Fibroblast of pulmonary artery (primary cell): ENCODE data around the gene ACAP3.

Experiments
- DNase-seq: peaks from one replicate; pipeline ENCODE4 v3.0.0-alpha.2; 2010; ENCODE audit warnings: low read depth
- H3K4me3 ChIP-seq: replicated peaks from 2 replicates; pipeline ENCODE4 v1.5.1; 2011; ENCODE audit warnings: low read depth, mild to moderate bottlenecking, control low read depth, low read length, moderate library complexity
- TF ChIP-seq, protein P1 (sequence below): IDR thresholded peaks from 2 replicates; pipeline ENCODE4 v1.5.1; 2011; ENCODE audit warnings: mild to moderate bottlenecking, control low read depth, low read length, inconsistent platforms; ENCODE audit errors: missing control alignments

The ACAP3 gene

DNA sequence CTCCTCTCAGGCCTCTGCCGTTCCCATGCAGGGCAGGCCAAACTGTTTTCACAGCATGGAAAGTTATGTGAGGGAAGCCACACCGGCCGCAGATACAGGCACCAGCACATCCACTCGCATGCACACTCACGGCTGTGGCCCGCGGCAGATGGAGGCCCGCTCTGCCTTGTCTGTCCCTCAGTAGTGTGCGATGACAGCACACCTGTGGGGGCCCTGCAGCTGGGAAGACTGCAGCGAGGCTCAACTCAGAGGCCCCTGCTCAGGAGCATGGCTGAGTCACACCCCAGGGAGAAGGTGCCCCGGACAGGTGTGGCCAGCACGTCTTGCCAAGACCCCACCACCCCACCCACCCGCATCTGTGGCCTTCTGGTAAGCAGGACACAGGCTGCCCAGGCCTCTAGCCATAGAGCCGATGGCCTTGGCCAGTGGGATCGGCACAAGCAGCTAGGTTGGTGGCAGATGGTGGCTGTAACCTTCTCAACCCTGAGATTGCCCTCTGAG lies 32.7 kb downstream of the ACAP3 start:
- no peak for DNase-seq
- TF ChIP-seq, protein P1, sequence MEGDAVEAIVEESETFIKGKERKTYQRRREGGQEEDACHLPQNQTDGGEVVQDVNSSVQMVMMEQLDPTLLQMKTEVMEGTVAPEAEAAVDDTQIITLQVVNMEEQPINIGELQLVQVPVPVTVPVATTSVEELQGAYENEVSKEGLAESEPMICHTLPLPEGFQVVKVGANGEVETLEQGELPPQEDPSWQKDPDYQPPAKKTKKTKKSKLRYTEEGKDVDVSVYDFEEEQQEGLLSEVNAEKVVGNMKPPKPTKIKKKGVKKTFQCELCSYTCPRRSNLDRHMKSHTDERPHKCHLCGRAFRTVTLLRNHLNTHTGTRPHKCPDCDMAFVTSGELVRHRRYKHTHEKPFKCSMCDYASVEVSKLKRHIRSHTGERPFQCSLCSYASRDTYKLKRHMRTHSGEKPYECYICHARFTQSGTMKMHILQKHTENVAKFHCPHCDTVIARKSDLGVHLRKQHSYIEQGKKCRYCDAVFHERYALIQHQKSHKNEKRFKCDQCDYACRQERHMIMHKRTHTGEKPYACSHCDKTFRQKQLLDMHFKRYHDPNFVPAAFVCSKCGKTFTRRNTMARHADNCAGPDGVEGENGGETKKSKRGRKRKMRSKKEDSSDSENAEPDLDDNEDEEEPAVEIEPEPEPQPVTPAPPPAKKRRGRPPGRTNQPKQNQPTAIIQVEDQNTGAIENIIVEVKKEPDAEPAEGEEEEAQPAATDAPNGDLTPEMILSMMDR, result no peak
- no peak overlapping the region for H3K4me3 ChIP-seq

DNA sequence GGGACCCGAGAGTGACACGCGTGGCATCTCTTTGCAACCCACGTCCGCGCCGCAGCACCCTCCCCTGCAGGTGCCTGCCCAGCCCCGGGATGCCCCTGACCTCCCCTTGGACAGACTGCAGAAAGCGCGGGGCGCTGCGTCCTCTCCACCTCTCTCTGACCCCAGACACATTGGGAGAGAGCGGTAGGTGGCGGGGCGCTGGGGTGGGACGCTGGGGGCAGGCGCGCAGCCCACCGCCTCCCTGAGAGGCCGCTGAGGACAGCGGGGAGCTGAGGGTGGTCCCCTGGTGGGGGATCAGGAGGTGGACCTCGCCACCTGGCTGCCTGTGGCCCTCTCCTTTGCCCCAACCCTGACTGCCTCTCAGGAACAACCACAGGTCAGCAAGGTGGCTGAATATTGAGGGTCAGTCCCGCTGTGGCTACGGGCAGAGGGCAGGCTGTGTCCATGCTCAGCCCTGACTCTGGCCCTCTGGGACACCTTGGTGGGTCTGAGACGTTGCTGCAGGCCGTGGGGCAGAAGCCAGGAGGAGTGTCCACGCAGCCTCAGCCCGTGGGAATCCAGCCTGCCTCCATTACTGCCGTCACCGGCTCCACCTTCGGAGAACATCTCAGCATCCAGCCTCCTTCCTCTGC lies 33.3 kb downstream of the ACAP3 start:
- TF ChIP-seq, protein P1, result no peak
- no peak for DNase-seq
- peak overlapping the region; percentile 68 for H3K4me3 ChIP-seq

DNA sequence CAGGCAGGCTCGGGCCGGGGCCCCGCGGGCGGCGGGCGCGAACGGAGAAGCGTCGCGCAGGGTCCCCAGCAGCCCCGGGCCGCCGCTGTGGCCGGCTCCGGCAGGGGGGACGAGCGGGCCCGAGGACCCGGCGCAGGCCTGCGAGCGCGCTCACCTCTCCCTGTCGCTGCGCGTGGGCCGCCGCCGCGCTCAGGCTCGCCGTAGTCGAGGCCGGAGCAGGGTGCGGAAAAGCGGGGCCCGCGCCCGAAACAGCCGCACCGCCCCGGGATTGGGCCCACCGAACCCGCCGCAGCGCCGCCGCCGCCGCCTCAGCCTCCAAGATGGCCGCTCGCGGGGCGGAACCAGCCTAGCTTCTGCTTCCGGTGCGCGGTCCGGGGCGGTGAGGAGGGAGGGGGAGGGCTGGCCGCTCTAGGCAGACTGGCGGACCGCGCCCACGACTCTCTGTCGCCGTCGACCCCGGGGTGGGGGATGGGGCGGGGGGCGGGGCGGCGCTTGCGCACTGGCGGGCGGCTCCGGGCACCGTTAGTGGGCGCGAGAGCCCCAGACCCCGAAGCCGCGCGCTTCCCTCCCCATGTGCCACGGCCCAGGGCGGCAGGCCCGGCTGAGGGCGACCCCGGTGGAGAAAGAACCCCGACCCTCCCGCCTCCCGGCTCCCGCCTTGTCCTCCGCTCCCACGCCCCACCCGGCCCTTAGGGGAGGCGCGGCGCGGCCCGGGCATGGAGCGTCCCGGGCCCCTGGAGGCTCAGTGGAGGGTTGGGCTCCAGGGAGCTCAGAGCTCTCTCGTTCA lies 34.0 kb downstream of the ACAP3 start, which contains the start of gene UBE2J2:
TSS of gene UBE2J2 (minus strand) at position 343 of the 787 bp plus-strand sequence. CDS start 5,862 bp downstream, outside the sequence.
- peak; percentile 94 for DNase-seq
- peak within 1 kb of the TSS; percentile 84 for H3K4me3 ChIP-seq
- TF ChIP-seq, protein P1, result no peak

DNA sequence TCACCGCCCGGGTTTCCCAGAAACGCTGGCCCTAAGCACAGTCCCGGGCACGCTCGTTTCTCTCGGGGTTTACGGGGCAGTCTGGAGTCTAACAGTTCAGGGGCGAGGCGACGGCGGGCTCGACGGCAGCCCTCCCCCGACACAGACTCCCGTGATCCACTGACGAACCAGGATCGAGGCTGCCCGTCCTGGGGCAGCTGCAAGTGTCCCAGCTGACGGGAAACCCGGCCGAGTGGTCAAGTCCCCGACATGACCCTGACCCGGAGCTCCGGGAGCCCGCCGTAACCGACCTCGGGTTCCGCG lies 34.6 kb downstream of the ACAP3 start:
- TF ChIP-seq, protein P1, result no peak
- H3K4me3 ChIP-seq, result peak overlapping the region; percentile 84
- DNase-seq, result no peak

DNA sequence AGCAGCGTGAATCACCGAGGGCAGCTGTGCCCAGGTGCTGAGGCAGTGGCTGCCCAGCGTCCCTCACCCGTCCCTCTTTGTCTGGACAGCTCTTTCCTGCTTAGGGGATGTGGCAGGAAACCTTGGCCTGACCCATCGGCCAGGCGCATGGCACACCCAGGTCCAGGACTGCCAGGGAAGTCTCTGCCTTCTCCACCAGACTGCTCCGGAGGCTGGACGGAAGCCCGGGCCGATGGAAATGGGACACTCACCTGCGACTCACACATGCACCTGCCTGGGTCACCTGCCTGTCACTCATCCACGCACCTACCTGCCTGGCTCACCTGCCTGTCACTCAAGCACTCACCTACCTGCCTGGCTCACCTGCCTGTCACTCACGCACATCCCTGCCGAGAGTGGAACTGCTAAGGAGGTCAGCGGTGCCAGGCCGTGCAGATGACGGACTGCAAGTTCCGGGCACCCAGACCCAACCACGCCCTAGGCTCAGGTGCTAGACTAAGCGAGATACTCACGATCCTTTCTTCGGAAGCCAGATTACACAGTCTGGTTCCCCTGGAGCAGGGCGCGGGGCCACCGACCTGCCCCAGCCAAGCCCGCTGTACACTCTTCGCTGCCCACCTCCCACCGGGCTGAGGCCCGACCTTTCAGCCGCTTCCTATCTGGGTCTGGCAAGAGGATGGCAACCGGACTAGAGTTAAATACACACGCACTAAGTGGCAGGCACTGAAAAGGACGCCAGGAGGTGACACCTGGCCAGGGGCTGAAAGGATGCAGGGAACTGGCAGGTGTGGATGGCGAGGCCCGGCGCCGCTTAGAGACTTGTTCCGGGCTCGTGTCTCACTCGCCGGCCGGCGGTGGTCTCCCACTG lies 35.2 kb downstream of the ACAP3 start:
- H3K4me3 ChIP-seq, result peak overlapping the region; percentile 84
- TF ChIP-seq, protein P1, result no peak
- DNase-seq, result no peak

DNA sequence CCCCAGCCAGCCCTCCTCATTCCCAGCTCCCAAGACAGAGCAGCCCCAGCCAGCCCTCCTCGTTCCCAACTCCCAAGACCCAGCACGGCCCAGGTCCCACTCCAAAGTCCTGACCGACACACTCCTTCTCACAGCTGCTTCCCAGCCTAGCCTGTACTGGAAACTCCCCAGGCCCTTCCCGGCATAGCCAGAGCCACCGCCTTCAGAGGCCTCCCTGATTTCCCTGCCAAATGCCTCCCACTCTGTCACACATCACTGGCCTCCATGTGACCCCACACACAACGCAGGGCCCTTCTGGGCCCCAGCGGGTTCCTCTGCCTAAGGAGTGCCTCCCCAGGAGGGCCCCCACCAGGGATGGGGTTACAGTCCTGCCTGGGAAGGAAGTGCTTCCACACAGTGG lies 36.9 kb downstream of the ACAP3 start:
- DNase-seq, result peak; percentile 67
- TF ChIP-seq, protein P1, result no peak
- H3K4me3 ChIP-seq, result peak overlapping the region; percentile 15
